CD1c-positive myeloid dendritic cell (primary cell): ENCODE results near the gene LIPA.
"Not testable (repeated sequence)": the region's sequence is repeated elsewhere in the genome, so short reads cannot be mapped to it uniquely, and the experiment has no call there.

Source experiments
- DNase-seq: peaks from one replicate; pipeline ENCODE4 v3.0.0-alpha.2; 2016; ENCODE audit errors: extremely low spot score

The LIPA gene

DNA sequence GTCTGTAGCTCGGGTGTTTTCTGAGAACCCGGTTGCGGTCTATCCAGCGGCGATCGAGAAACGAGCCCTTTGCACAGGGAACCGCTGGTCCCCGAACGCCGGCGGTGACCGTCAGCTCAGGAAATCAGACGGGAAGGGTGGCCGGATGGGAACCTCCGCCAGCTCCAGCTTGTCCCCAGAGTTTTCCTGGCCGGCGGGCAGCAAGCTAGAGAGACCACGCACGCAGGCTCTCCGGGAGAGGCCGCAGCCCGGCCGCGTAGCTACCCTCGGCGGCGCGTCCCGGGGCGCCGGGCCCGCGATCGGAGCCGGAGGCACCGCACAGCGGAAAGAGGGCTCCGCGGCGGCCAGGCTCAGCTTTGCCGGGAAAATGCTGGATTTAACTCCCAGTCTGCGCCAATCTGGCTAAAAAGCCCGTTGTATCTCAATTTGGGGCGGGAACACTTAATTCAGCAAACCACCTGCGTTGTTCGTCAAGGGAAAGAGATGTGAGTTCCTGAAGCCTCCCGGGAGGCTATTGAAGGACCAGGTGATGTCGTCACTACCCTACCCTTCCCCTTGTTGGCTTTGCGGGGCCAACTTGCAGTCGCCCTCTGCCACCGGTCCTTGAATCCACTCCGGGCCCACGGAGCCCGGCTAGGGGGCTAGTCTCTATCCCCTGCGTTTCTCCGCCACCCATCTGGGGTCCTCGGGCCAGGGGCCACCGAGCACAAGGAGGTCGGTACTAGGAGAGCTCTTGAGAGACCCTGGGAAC lies 43.6 kb downstream of the LIPA start:
- DNase-seq = peak; percentile 35

DNA sequence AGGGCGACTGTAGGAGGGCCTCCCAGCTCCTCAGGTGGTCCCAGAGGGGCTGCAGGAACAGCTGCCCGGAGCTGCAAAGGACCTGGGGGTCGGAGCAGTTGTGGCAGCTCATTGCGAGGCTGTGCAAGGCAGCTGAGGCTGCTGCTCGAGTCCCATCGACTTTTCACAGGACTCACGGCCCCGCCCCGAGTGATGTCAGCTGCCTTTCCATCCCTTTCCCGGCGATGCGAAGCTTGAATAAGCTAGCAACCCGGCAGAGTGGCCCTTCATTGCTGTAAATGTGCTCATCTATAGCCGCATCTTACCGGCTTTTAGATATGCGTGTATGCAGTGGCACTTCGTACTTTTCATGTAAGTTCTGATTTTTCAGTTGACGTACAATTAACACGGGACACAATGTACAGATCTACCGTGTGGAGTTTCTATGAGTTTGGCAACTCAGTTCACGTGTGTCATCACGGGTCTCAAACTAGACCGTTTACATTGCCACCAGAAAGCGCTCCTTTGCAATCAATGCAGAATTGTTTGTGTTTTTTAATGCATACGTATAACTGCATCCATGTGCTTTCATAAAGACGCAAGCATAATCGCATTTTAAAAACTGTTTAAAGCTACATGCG lies 44.3 kb downstream of the LIPA start, which contains the start of gene CH25H:
Gene CH25H, minus strand, starts transcription at position 137 of the 620 bp plus-strand sequence. Its CDS starts 25 bp downstream, at position 112.
- peak; percentile 77 for DNase-seq

DNA sequence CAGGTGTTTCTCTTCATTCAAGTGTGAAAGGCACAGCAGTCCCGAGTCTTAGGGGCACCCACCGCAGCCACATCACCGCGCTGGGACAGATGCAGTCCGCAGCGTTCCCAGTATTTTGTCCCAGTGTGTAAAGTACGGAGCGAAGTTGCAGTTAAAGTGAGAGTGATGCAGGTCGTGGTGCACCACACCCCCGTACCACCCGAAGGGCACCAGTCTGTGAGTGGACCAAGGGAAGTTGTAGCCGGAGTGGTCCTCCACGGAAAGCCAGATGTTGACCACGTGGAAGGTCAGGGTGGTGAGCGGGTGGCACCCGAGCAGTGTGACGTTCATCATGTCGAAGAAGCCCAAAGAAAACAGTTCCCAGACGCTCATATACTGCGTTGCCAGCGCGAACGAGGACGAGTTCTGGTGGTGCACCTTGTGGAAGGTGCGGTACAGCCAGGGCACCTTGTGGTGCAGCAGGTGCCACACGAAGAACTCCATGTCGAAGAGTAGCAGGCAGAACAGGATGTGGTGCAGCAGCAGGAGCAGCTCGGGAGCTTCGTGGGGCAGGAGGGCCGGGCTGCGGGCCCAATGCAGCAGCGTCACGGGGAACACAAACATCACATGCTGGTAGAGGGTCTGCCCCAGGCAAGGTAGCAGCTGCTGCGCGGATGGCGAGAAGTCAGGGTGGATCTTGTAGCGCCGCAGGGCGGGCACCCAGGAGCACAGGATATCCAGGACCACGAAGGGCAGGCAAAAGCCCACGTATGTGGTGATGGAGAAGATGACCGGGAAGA lies 45.0 kb downstream of the LIPA start:
- peak; percentile 48 for DNase-seq

DNA sequence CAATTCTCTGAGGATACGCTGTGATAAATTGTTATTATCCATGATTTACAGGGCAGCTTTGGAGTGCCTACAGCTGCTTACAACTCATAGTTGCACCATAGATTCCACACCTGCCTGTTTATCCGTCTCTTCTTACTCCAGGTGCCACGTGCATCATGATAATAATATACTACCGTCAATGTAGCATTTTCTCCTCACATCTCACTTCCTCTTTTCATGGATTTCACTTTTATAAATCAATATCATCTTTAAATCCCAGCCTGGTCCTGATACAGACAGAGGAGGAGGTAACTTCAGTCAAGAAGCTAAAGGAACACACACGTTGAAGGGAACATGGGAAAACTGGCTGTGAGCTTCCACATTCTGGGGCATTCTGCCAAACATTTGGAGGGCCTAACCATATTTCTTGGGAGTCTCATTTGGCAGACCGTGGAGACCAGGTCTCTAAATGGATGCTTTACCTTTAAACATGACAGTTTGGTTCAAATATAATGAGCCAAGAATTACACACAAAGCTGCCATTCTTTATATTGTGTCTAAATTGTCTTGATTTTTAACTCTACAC lies 46.9 kb downstream of the LIPA start:
- no peak for DNase-seq

DNA sequence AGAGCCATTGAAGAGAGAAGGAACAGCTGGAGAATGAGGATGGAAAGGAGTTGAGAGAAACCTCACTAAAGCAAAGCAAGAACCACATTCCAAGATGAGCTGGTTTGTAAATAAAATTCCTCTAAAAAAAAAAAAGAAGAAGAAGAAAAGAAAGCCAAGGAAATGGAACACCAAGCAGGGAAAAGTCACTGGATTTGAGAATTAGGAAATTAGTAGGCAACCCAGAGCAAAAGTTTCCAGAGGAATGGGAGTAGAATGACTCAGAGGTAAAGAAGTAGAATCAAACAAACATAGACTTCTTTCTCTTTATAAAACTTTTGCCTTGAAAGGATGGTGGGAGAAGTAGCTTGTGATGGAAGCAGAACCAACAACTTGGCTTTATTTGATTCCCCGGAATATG lies 48.3 kb downstream of the LIPA start:
- DNase-seq = no peak

DNA sequence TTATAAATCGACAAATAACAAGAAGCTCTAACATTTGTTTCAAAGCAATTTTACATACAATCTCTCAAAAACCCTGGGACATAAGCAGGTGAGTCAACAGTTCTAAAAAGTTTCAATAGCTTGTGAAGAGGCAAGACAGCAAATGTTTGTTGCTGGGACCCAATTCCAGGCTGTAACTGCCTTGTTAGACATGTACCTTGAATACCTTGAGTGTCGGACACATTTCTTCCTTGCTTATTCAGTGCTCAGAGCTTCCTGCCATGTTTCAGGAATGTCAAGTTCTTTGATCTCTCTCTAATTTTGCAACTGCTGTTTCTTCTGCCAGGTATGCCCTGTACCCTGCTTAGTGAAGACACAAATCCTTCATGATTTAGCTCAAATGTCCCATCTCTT lies 49.5 kb downstream of the LIPA start:
- no peak for DNase-seq

DNA sequence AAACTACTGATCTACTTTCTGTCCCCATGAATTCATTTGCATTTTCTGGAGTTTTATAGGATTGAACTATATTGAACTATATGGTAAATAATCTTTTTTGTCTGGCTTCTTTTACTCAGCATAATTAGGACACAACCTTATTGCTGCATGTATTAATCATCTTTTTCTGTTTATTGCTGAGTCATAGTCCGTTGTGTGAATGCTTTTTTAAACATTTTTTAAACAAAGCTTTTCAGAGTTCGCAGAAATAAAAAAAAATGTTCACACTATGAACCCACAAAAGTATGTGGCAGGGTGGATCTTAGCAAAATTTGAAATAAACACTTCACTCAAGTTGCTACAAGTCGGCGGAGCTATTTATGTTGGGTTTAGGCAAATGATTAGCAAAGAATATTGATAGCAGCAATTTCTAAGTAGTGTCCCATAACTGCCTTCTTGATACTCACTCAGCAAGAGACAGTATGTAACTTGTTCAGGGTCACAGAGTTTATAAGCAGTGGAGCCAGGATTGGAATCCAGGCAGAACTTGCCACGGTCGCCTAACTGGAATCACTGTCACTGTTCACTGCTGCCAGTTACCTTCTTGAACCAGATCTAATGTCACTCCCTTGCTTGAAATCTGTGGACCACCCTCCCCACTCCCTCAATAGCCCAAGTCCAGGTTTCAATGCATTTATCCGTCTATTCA lies 50.1 kb downstream of the LIPA start:
- DNase-seq = no peak

DNA sequence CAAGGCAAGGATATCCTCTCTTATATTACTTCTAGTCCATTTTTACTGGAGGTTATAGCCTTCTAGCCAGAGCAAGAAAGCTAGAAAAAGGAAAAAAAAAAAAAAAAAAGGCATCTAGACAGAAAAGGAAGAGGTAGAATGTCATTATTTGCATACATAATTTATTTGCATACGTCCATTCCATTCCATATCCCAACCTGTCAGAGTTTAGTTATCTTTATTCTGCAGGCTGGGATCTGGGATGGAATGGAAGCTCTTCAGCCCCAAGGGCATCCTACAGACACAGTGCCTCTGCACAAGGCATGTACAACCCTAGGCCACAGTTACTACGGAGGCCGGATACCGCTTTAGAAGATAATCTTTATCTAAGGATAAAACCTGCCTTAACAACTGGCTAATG lies 54.1 kb downstream of the LIPA start:
- DNase-seq = no peak

DNA sequence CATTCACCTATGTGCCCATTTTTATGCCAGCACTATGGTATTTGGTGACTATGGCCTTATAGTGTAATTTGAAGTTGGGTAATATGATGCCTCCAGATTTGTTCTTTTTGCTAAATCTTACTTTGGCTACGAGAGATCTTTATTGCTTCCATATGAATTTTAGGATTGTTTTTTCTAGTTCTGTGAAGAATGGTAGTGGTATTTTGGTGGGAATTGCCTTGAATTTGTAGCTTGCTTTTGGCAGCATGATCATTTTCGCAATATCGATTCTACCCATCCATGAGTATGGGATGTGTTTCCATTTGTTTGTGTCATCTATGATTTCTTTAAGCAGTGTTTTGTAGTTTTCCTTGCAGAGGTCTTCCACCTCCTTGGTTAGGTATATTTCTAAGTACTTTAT lies 60.3 kb downstream of the LIPA start:
- not testable (repeated sequence) for DNase-seq

DNA sequence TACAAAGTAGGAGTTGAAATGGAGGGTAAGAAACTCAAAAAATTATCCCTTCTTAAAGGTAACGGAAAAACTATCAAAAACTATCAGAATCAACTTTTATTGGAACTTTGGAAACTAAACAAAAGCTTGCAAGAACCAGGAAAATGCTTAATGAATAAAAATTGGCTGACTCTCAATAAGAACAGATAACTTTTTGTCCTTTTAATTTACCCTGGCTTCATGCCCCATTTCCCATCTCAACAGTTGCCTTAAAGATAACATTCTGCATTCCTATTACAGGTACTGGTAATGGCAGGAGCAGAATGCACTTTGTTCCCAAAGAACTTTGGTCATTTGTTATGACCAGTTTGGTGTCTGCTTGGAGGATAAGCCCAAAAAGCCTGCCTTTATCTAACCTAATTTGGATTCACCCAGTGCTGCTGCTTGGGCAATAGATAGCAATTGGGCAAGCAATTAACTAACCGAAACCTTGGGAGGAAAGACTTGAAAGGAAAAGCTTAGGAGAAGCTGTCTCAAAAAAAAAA lies 62.3 kb downstream of the LIPA start:
- DNase-seq = no peak

DNA sequence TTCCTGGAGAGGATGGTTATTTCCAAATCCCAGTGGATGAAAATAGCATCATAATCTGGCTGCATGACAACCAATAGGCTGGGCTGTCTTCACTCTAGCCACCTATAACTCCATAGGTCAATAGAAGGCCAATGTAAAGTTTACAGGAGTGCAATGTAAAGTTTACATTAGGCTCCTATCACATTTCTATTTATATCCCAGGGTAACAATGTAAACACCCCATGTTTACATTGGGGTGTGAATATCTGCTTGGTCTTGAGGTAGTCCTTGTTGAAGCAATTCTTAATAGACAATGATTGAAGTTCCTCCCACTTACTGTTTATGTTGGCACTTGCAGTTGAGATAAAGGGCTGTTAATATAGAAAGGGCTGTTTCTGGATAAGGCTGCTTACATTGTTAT lies 65.9 kb downstream of the LIPA start:
- no peak for DNase-seq

DNA sequence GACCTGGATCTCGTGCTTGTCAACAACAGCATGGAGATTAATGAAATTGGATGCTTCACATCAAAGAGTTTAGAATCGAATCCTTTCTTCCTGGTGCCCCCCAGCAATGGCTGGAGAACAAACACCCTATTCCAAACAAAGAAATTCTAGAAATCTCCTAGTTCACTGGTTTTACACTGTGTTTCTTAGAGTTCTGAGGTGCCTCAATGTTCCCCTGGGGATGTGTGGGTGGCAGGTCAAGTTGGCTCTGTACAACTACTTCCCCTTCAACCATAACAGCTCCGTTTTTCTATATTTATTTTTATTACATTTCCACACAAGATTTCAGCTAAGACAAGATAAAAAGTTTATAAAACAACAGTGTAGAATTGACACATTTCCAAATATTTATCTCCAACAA lies 66.9 kb downstream of the LIPA start:
- DNase-seq = no peak

DNA sequence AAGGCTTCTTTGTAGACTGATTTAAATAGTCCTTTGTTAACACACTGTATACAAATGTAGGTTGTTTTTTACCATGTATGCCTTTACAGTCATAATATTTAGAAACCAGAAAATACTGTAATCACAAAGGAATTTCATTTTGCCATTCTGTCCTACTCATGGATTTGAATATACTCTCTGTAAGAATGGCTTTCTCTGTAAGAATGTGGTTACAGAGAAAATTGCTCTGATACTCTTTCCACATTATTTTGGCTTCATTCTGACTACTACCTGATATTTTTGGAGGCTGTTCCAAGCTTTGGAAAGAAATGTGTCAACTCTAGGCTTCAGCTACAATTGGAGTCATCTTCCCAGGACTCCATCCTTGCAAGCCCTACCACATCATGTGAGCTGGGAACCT lies 68.0 kb downstream of the LIPA start:
- no peak for DNase-seq

DNA sequence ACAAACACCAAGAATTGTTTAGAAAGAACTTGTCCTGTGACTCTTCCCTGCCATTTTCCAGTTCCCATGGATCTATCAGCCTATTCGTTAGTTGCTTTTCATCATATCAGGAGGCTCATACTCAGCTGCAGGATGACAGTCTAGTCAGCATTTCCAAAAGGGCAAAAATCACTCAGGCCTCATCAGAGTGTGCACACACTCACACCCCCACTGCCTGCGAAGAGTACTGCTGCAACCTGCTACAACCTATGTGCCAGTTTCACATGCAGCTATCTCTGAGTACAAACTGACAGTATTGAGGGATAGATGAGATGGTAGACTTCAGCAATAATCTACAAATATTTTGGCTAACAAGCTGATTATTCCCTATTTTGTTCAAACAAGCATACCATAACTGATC lies 68.7 kb downstream of the LIPA start:
- DNase-seq = no peak

DNA sequence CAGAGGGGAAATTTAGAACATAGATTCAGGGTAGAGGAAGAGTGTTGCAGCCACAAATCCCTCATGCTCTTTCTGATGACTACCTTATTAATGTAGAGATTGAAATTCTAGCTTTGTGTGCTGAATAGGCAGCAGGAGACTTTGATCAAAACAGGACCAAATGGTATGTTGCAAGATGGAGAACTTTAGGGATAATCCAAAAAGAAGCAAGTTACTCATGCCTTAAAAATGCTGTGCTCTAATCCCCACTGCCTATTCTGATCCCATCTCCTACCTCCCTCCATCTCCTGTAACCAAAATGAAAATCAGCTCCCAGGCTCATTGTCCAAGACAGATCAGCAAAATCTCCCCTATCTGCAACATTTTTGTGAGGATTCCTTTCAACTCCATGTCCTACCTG lies 75.8 kb downstream of the LIPA start:
- no peak for DNase-seq

DNA sequence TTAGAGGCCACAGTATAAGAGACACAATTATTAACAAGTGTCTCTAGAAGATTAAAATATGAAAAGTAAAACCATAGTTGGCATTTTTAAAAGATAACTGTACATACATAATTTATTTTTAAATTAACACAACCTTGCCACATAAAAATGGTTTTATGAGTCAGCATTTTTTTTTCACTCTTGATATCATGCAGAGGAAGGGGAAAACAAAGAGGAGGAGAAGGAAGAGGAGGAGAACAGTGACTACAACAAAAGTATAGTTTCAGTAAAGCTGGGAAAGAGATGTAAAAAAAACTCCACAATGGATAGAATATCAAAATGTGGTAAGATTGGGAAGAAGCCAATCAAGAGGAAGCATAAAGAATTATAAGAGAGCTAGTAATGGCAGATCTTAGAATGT lies 78.5 kb downstream of the LIPA start:
- DNase-seq = no peak

DNA sequence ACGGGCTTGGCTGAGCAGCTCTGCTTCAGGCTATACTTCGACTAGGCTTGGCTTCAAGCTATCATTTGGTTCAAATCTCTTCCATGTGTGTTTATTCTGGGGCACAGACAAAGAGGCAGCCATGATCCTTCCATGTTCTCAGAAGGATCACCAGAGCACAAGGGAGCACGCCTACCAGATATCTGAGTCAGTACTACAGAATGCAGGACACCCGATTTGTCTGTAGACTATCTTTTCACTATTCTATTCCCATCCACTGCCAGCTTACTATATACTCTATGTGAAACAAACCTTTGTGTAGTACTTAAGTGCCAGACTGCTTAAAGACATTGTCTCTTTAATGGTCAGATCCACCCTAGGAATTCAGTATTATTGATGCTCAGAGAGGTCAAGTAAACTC lies 79.6 kb downstream of the LIPA start:
- no peak for DNase-seq

DNA sequence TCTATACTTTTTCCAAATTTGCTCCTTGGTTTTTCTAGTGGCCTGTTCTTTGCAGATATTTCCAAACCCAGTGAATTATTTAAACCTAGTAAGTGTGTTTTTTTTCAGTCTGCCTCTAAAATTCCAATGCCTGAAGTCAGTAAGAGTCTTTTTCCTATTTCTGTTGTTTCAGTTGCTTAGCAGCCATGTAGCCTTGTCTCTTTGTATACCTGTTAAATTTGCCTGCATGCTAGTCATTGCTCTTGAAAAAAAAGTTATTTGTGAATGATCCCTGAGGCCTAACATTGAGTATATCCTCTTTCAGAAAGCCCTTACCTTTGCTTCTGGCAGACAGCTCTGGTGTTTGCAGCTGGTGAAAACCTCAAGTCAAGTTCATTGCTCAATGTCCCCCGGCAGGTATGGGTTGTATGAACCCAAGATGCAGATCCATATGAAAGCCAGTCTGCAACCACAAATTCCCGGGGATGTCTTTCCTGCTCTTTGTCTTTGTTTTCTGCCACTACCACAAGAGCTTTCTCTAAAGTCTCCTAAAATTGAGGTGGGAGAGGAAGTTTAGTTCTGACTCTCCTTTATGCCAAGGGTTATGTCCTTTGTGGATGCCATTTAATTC lies 80.2 kb downstream of the LIPA start:
- DNase-seq = no peak

DNA sequence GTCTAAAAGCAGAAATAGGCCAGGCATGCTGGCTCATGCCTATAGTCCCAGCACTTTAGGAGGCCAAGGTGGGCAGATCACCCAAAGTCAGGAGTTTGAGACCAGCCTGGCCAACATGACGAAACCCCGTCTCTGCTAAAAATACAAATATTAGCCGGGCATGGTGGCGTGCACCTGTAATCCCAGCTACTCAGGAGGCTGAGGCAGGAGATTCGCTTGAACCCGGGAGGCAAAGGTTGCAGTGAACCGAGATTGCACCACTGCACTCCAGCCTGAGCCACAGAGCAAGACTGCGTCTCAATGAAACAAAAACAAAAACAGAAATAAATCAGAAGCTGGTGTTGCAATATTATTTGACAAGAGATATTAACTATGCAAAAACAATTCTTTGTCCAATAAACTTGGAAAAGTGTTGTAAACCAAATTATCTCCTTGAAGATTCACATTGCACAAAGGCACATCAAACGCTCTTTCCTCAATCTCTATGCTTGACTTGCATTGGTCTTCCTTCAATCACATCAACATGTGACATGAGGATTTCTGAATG lies 83.1 kb downstream of the LIPA start:
- DNase-seq = not testable (repeated sequence)

DNA sequence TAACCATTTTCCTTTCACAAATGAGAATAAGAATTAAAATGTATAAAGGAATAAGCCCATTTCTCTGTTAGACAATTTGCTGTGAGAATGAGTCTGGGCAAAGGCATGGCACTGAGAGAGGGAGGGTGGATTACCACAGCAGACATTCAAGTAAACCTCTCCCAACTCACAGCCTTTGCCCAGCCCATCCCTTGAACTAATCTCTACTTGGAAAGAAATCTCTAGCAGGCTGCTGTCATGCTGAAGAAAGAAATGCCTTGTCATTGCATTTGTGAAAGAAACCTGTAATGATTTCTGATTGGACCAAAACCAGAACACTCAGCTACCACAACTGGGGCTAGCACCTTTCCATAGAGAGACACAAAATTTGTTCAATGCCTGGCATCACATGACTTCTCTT lies 83.7 kb downstream of the LIPA start:
- no peak for DNase-seq

DNA sequence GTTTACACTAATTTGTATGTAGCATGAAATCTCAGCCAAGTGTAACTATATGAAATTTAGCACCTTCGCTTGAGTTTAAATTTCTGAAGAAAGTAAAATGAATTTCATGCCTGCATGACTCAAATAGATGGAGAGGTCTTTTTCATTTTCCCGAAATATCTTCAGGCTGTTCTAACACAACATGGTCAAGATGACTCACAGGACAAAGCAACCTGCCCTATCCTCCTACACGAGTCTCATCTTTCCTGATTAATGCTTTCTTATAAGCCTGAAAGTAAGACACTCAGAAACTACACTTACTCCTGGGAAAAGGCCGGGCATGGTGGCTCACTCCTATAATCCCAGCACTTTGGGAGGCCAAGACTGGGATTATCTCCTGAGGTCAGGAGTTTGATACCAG lies 85.7 kb downstream of the LIPA start:
- DNase-seq = no peak
